Endometrial microvascular endothelial cells (primary cell): Measurements from ENCODE around the gene NAALADL2. TPM values are rescaled to one million over a fixed set of nuclear protein-coding genes. Genes with fewer than 3 reads are reported as not detected.
"Not testable (repeated sequence)": the region's sequence is repeated elsewhere in the genome, so short reads cannot be mapped to it uniquely, and the experiment has no call there.

Source experiments
- in situ Hi-C: cut with HindIII; loops from 2 replicates; pipeline ENCODE4 v1.10.0; 2017; ENCODE audit warnings: low sequenced_read_pairs, low pct_unique_long_range_greater_than_20kb; ENCODE audit errors: inconsistent ontology term
- total RNA-seq: library from RNA; depleted of rRNA; stranded (reverse); fragments of >200 nt; gene quantifications from one replicate; pipeline ENCODE4 v1.2.3, GENCODE V29; 2015; ENCODE audit errors: inconsistent ontology term

Gene NAALADL2
- total RNA-seq, 1 donor from 2014 or later: not detected

DNA sequence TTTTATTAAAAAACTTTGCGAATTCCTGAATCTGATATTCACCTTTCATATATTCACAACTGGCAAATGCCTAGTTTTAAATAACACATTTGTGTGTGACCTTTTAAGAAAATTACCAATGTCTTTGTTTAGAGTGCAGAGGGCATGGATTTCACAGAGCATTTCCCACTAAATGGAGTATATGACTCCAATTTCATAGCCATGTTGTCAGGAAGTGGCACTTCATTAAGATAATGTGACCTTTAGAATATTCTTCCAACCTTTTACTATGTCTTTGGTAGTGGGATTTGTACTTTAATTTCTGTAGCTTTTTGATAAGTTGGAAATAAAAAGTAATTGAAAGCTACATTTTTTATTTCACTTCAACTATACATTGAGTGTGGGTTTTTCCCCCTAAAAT, 188.7 kb downstream of the NAALADL2 start:
- in situ Hi-C loops: no loop called here

DNA sequence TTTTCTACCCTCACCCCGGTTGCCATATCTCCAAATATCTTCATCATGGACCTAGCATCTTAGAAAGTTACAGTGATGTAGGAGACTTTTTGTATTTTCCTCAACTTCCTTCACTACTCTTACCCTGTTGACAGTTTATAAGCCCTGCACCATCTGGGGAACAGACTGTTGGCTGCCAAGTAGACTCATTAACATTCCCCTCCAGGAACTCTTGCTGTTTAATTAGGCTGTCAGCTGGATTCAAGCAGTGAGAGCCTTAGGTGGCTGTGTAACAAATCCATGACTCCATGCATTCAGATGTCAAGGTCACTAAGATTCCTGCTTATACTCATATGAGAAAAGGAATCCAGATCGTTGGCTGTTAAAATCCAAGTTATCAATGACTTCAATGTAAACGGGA, 198.3 kb downstream of the NAALADL2 start:
- in situ Hi-C loops: no loop called here

- in situ Hi-C loops: no loop called here
These were observed 200.7 kb downstream of the NAALADL2 start for GRCh38 chr3:175059788-175060187.

- in situ Hi-C loops: no loop called here
These were observed 206.4 kb downstream of the NAALADL2 start for GRCh38 chr3:175065497-175065896.

DNA sequence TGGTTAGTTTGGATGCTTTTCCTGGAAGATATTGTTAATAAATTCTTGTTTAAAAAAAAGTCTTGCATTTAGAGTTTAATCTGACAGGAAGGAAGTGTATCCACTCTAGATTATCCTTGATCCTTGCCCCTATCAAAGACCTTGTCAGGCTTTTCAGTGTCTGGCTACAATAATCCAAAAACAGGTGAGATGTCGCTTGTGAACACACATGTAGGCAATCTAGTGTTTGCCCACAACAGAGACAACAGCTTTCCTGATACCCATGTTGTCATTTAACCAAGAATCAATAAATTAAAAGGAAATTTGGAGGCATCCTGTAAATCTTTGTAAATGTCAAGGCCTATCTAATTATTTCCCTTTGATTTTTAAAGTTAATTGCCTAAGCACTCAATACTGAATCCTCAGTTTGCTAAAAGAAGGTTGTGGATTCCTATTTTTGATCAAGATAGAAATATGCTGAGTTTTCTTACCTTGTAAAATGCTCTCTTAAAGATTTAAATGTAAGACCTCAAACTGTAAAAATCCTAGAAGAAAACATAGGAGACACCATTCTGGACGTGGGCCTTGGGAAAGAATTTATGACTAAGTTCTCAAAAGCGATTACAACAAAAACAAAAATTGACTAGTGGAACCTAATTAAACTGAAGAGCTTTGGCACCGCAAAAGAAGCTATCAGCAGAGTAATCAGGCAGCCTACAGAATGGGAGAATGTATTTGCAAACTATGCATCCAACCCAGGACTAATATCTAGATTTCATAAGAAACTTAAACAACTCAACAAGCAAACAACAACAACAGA, 207.7 kb downstream of the NAALADL2 start:
- in situ Hi-C loops: no loop called here

GRCh38 chr3:175068587-175068986, 209.5 kb downstream of the NAALADL2 start:
- in situ Hi-C loops: no loop called here

GRCh38 chr3:175070946-175071345, 211.8 kb downstream of the NAALADL2 start:
- in situ Hi-C loops: no loop called here

DNA sequence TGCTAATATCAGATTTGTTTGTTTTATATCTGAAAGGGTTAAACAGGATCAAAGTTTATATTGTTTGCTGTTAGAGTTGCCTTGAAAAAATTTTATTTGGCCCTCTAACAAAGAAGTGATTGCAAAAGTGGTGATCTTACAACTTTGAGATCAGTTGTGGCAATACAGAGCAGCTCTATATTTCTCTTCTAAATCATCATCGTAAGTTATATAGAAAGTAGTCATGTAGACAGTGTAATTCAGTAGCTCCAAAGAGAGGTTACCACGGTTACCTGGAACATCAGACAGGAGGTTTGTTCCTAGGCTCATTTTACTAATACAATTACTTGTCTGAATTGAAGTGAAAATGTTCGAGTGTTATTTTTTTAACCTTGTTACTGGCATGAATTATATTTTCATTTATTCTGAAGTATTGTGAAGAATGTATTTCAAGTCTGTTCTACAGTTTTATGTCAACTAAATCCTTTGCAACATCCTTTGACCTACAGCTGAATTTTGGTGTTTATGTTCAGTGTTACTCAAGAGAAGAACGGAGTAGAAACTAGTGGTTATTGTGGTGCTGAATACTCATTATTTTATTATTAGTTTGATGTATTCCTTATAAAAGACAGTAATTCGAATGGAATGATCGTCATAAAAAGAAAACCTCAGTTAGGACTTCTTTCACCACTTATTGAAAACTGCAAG, 214.2 kb downstream of the NAALADL2 start:
- in situ Hi-C loops: no loop called here

DNA sequence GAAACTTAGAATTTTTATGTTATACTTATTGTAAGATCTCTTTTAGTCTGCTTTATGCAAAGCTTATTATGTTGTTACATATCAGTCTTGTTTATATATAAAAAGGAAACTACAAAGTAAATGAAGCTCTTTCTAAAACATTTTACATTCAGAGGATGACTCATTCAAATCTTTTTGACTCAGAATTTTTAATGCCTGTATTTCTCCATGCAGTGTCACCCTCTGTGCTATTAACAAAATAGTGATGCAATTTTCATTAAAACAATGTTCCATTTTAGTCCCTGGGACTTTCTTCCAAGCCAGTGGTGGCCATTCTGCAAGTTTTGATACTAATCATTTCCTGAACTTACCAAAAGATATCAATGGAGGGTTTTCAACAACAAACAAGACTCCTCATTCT, 216.1 kb downstream of the NAALADL2 start:
- in situ Hi-C loops: no loop called here

- in situ Hi-C loops: no loop called here
These were observed 218.1 kb downstream of the NAALADL2 start for GRCh38 chr3:175077216-175077615.

DNA sequence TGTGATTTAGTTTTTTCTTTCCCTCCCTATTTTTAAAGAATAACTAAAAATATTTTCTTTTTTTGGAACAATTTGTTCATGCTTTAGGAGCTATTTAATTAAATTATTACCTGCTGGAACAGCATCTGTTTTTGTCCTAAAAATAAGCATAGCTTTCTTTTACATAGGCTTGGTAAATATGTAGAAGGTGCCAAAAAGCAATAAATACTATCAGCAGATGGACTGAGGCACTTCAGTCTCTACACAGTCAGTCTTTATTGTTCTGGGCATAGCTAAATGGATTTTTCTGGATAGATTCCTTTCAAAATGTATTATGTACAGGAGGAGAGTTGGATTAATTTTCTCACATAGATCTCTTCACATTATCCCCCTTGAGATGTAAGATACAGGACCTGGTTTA, 223.5 kb downstream of the NAALADL2 start:
- in situ Hi-C loops: no loop called here

GRCh38 chr3:175087128-175087527, 228.0 kb downstream of the NAALADL2 start:
- in situ Hi-C loops: not testable (repeated sequence)

GRCh38 chr3:175088766-175089380, 229.7 kb downstream of the NAALADL2 start:
- in situ Hi-C loops: no loop called here

DNA sequence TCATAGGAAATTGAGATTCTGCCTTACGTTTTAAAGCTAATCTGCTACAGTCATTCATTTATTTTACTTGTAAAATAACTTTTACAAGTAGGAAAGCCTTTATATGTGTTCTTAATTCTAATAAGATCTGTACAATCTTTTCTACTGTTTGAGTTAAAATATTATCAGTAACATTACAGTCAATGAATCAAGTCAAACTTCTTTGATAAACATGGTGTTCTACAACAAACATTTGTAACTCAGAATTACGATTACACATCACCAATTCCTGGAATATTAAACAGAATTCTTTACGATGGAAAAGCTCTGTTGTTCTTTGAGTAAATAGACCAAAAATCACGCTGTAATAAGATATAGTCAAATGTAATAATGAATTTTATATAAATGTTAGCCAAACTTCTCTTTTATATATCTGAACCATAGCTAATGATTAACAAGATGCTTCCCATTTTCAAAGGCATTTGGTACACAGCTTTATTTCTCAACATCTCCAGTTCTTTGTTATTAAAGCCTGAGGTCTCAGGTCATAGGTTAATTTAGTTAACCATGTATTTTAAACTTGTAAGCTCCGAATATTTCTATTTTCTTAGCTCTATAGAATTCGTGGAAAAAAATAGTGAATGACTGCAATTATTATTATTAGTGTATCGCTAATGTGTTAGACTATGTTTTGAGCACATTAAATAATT, 232.4 kb downstream of the NAALADL2 start:
- in situ Hi-C loops: no loop called here

DNA sequence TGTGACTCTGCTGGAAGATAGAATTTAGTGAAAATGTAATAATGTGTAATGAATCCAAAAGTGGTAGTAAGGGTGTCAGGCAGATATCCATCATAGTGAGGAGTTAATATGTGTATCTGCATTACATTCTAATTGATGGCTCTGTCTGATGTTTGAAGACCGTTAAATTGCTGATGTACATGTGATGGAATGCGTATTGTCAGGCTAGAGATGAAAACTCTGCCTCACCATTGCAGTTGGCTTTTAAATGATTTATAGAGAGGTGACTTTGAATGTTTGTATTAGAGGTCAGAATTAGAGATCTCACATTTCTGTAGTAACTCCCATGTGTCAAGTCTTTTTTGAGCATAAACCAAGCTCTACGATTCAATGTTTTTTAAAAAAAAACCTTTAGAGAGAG, 234.6 kb downstream of the NAALADL2 start:
- in situ Hi-C loops: no loop called here

DNA sequence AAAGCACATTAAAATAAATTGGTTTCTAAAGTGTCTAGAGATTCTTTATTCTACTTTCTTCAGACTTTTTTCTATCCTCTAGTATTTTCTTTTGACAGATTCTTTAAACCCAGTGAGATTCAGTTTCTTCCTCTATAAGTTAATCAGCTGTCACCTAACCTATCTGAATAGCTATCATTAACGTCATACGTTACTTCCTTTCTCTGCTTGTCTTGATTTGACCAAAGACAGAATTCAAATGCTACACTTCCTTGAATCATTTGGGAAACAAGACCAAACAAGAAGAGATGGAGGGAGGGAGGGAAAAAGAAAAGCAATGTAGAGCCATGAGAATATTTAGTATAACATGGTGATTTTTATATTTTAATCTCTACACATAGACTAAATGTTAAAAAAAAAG, 235.2 kb downstream of the NAALADL2 start:
- in situ Hi-C loops: no loop called here

- in situ Hi-C loops: no loop called here
These were observed 239.5 kb downstream of the NAALADL2 start for GRCh38 chr3:175098644-175099043.

DNA sequence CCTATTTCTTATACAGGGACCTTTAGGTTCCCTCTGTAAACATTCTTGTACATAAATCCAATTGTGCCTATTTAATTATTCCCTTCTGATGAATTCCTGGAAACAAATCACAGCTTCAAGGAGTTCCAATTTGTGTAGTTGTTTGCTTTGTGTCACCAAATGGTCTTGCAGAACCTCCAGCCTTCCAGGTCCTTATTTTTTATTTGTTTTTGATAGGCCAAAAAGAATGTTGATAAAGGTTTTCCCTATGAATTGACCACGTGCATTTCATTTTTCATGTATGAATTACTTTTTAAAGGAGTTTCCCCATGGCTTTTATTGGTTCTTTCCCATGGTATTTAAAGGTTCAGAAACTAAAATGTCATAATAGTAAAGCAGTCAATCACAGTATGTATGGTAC, 243.0 kb downstream of the NAALADL2 start:
- in situ Hi-C loops: no loop called here

GRCh38 chr3:175103298-175103697, 244.2 kb downstream of the NAALADL2 start:
- in situ Hi-C loops: no loop called here
